H54 (cell line): ENCODE measurements around the gene SAAL1.
"Not testable (repeated sequence)": the region's sequence is repeated elsewhere in the genome, so short reads cannot be mapped to it uniquely, and the experiment has no call there.

Experiments
- DNase-seq: peaks from one replicate; pipeline ENCODE4 v3.0.0; 2011; ENCODE audit warnings: low spot score, mixed read lengths; ENCODE audit not compliant: insufficient read length
- FAIRE-seq: peaks from 3 replicates; lab custom pipeline; 2011; peaks lifted over from hg19 to GRCh38; lab: Jason Lieb, UNC
- POLR2A ChIP-seq: IDR thresholded peaks from 2 replicates; pipeline ENCODE4 v1.6.1; 2011; ENCODE audit warnings: low read depth, mild to moderate bottlenecking, low read length

The SAAL1 gene

GRCh38 chr11:18105802-18106574 lies at the start of gene SAAL1:
Gene SAAL1 (minus strand): TSS chr11:18106082. CDS start chr11:18106041, 41 bp downstream.
- DNase-seq (peak; percentile 84), FAIRE-seq (no peak)
- TF ChIP-seq POLR2A = peak; percentile 87

GRCh38 chr11:18151581-18151980 lies 45.7 kb upstream of the SAAL1 start:
- FAIRE-seq (no peak), DNase-seq (no peak)
- TF ChIP-seq POLR2A = no peak

- no peak for FAIRE-seq
- TF ChIP-seq POLR2A = no peak
Measured at GRCh38 chr11:18145837-18146236, 40.0 kb upstream of the SAAL1 start.

GRCh38 chr11:18145025-18145424 lies 39.1 kb upstream of the SAAL1 start:
- FAIRE-seq (no peak), DNase-seq (no peak)
- TF ChIP-seq POLR2A = no peak

More at GRCh38 chr11:18145837-18146236, 40.0 kb upstream of the SAAL1 start:
- DNase-seq = no peak

- no peak for DNase-seq
Measured at GRCh38 chr11:18144243-18144642, 38.4 kb upstream of the SAAL1 start.

GRCh38 chr11:18140145-18140544 lies 34.3 kb upstream of the SAAL1 start:
- DNase-seq (no peak), FAIRE-seq (no peak)
- TF ChIP-seq POLR2A = no peak

More at GRCh38 chr11:18144243-18144642, 38.4 kb upstream of the SAAL1 start:
- TF ChIP-seq POLR2A = no peak
- FAIRE-seq = no peak

- DNase-seq (no peak), FAIRE-seq (no peak)
- TF ChIP-seq POLR2A = no peak
Measured at GRCh38 chr11:18137186-18137800, 31.4 kb upstream of the SAAL1 start.

- TF ChIP-seq POLR2A = no peak
- FAIRE-seq (no peak), DNase-seq (no peak)
Measured at GRCh38 chr11:18135308-18135707, 29.4 kb upstream of the SAAL1 start.

- no peak for TF ChIP-seq POLR2A
- no peak for DNase-seq
- no peak for FAIRE-seq
Measured at GRCh38 chr11:18132341-18132740, 26.5 kb upstream of the SAAL1 start, which contains the start of gene MRGPRX3. Gene MRGPRX3 (plus strand): TSS chr11:18132571. CDS start chr11:18137203, 4,632 bp downstream.

GRCh38 chr11:18131115-18131514 lies 25.2 kb upstream of the SAAL1 start:
- FAIRE-seq = not testable (repeated sequence)

GRCh38 chr11:18121331-18121828 lies 15.5 kb upstream of the SAAL1 start:
- DNase-seq, FAIRE-seq: not testable (repeated sequence)

More at GRCh38 chr11:18131115-18131514, 25.2 kb upstream of the SAAL1 start:
- not testable (repeated sequence) for DNase-seq

- DNase-seq = peak; percentile 64
- no peak for TF ChIP-seq POLR2A
- FAIRE-seq = no peak
Measured at GRCh38 chr11:18115360-18116127, 9.7 kb upstream of the SAAL1 start.

GRCh38 chr11:18111005-18111404 lies 5.1 kb upstream of the SAAL1 start:
- no peak for DNase-seq
- no peak for TF ChIP-seq POLR2A
- FAIRE-seq = no peak

- DNase-seq (no peak), FAIRE-seq (no peak)
- TF ChIP-seq POLR2A = no peak
Measured at GRCh38 chr11:18108254-18108653, 2.4 kb upstream of the SAAL1 start.
